Stimulated activated CD4-positive, alpha-beta T cell treated with anti-CD3 and anti-CD28 coated beads, TNF-alpha, amount 100 ng/mL, for 1 hour (primary cell): ENCODE data around the gene GPR62.

Experiments
- DNase-seq, 3 donors: peaks; one replicate each; pipeline ENCODE4 v3.0.0-alpha.2; 2020; ENCODE audit warnings: low read depth in 3 of 3, low spot score in 1 of 3

The GPR62 gene

DNA sequence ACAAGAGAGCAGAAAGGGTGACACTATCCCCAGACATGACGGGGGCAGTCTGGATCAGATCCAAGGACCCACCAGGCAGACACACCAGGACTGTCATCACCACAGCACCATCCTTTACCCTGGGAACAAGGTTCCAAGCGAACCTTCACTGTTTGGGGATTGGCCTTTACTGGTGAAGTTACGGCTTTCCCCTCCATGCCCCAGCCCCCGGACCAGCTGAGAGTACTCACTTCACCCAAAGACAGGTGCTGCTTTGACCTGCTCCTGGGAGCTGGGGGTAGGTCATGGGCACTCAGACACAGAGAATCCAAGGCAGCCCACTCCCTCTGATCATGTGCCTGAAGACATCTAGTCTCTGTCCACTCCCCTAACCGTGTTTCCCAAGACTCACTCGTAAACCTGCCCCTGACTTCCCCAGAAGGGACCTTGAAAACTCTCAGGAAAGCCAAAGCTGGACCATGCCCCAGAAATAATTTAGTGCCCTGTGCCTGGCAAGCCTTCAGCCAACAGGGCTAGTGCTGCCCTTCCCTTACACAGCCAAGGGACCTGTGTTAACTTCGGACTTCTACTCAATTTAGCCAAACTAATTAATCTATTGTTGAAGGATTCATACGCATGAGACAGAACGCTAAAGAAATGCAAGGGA, 16.3 kb upstream of the GPR62 start:
- DNase-seq = no peak

DNA sequence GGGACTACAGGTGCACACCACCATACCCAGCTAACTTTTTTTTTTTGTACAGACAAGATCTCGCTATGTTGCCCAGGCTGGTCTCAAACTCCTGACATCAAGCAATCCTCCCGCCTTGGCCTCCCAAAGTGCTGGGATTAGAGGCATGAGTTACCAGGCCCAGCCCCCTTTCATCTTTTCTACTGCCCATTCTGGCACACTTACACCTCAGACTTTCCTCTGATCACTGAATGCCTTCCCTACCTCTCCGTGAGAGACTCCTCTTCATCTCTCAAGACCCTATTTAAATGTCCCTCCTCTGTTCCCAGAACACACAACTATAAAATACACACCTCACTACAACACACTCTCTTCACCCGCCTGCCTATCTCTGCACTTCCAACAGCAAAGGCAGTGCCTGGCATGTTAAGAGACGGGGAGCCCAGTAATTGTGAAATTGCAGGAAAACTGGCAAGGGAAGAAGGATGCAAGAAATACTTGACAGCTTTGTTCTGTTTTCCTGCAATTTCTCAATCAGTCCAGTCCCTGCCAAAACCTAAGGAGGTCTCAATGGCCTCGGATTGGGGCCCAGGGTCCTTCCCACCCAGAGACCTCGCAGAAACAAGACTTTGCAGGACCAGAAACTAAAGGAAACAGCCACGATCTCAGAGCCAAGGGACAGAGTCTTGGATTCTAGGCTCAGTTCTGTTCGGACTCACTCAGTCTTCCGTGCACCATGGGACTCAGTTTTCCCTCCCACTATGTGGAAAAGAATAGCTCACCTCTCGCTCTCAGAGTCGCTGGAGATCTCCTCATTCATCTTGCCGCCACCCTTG, 14.3 kb upstream of the GPR62 start:
- no peak for DNase-seq

DNA sequence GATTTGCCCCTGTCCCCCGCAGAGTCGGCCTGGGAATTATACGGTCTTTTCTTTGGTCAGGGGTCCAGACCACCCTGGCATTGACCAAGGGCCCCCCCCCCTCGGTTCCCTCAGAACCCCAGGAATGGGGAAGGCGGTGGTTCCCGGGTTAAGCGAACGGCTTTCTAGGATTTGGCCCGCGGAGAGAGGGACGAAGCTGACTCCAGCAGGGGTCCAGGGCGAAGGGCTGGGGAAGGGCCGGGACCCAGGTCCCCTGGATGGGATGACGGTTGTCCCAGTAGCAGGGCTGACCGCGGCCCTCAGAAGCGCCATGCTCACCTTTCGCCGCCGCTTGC, 13.8 kb upstream of the GPR62 start:
- DNase-seq = no peak

DNA sequence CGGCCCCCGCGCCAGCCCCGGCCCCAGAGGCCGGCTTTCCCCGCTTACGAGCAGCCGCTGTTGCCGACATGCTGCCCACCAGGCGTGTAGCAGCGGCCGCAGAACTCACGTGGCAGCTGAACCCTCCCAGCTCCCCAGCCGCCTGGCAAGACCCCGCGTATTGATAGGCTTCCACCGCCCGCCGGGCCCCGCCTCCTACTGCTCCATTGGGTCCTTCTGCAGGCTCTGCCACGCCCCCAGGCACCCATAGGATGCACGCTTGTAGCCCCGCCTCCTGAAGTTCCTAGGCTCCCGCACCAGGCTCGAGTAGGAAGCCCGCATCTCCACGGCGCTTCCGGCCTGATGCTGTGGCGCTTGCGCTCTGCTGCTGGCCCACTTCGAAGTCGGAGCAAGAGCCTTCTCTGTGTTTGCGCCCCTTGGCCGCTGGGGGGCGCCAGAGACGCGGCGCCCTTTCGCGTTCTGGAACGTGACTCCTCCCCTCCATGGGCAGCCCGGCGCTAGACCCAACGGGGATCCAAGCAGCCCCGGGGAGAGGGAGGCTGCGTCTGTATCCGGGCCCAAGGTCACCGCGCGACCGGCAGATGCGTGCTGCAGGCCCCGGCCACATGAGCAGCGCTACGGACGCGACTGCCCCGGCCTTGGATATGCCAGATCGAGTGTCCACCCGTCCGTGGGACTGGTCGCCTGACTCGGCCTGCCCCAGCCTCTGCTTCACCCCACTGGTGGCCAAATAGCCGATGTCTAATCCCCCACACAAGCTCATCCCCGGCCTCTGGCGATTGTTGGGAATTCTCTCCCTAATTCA, 13.2 kb upstream of the GPR62 start, which contains the start of the genes PARP3 and RRP9:
Gene PARP3 (plus strand): TSS at position 566 of the 805 bp plus-strand sequence. CDS start 993 bp downstream, outside the sequence.
Gene RRP9 (minus strand): TSS at position 107 of the 805 bp plus-strand sequence. CDS start 37 bp downstream, at position 70.
- DNase-seq = peak; percentile 97 to 99 (median 98)

DNA sequence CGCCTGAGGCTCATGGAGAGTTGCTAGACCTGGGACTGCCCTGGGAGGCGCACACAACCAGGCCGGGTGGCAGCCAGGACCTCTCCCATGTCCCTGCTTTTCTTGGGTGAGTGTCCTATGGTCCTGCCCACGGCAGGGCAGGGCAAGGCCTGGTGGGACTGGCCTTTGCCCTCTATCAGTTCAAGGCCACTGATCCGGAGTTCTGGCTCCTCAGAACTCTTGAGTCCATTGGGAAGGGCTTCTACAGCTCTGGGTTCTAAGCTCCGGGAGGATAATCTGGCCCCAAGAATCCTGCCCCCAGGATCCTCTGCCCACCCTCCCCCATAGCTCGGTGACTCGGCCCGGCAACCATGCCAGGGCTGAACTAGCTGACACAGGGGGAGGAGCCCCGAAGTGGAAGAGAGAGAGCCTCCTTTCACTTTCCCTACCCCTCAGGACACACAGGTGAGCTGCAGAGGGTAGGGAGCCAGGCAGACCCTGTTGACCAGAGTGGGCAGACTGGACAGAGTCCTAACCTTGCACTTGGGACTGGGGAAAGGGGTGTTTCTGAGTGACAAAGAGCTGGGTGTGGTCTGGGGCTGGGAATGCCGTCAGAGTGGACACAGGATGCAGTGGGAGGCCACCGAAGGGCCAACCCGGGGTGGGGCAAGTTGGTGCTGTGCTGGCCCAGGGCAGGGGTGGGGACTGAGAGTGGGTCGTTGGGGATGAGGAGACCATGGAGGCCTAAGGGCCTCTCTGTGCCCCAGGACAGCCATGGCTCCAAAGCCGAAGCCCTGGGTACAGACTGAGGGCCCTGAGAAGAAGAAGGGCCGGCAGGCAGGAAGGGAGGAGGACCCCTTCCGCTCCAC, 12.4 kb upstream of the GPR62 start:
- DNase-seq = peak in 1 of 3 donors; percentile 38

DNA sequence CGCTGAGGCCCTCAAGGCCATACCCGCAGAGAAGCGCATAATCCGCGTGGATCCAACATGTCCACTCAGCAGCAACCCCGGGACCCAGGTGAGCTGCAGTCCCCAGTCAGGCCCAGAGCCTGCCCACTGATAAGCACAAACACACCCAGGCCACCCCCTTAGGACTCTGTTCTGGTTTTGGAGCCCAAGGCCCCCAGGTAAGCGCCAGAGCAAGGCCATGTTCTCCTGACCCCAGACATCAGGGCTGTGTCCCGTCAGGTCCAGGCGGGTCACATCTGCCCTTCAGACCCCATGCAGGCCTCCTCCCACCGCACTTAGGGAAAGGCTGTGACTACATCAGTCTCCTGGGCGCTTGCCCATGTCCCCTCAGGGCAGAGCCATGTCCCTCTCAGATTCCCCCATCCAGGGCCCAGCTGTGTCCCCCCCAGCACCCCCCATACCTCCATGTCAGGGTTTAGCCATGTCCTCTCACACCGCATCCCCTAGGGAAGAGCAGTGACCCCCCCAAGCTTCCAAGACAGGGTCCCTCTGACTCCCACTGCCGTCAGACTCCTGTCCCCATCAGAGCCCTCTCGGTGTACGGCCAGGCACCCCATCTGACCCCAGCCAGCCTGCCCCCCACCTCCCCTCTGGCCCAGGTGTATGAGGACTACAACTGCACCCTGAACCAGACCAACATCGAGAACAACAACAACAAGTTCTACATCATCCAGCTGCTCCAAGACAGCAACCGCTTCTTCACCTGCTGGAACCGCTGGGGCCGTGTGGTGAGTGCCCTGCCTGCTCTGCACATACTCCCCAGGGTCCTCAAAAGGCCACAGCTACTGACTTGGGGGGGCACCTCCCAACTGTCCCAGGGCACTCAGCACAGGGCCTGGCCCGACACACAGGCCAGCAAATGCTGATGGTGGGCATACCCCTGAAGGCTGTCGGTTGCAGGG, 11.5 kb upstream of the GPR62 start:
- DNase-seq = no peak

DNA sequence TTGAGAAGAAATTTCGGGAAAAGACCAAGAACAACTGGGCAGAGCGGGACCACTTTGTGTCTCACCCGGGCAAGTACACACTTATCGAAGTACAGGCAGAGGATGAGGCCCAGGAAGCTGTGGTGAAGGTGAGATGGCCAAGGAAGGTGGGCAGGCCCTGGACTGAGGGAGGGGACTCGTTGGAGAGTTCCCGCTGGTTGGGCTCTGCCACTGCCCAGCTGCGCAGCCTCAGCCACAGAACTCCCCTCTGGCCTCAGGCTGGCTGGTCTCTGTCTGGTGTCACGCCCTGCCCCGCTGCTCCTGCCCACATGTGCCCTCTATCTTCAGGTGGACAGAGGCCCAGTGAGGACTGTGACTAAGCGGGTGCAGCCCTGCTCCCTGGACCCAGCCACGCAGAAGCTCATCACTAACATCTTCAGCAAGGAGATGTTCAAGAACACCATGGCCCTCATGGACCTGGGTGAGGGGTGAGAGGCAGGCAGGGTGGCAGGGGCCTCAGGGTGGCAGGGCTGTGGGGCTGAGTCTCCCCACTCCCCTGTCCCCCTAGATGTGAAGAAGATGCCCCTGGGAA, 10.6 kb upstream of the GPR62 start:
- DNase-seq = no peak

DNA sequence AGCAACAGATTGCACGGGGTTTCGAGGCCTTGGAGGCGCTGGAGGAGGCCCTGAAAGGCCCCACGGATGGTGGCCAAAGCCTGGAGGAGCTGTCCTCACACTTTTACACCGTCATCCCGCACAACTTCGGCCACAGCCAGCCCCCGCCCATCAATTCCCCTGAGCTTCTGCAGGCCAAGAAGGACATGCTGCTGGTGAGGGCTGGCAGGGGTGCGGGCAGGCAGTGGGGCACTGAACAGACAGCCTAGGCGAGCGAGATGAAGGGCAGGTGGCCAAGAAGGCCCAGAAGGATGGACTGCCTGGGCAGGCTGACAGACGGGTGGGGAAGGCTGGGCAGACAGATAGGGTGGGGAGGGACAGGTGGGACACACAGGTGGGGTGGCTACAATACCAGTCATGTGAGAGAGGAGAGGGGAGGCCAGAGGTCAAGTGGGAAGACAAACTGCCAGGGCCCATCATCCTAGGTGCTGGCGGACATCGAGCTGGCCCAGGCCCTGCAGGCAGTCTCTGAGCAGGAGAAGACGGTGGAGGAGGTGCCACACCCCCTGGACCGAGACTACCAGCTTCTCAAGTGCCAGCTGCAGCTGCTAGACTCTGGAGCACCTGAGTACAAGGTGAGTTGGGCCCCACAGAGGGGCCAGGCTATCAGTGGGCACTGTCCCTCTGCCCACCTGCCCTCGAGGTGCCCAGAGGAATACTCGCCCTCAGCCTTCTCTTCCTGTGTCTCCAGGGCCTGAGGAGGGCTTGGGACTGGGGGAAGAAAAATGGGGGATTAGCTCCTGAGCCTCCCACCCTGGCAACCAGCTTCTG, 9.9 kb upstream of the GPR62 start:
- DNase-seq = no peak

DNA sequence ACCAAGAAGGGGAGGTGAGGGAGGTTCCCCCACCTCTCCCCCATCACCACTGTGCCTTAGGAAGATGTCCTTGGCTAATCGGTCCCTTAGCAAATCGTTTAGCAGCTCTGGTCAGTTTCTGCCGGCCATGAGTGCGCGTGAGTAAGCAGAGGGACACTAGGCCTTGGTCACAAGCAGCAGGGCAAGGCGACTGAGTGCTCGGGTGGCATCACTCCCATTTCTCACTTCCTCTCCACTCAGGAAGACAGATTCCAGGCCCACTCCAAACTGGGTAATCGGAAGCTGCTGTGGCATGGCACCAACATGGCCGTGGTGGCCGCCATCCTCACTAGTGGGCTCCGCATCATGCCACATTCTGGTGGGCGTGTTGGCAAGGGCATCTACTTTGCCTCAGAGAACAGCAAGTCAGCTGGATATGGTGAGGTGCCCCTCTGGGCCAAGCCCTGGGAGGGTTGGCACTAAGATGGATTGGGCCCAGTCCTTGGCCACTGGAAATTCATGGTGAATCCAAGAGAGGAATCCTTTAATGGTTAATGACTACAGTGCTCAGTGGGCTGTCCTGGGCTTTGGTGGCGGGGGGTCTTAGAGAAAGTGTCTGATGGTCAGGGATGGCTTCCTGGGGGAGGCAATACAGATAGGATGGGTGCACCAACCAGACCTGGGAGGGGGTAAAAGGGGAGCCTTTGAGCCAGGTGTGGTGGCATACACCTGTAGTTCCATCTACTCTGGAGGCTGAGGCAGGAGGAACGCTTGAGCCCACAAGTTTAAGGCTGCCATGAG, 9.1 kb upstream of the GPR62 start:
- DNase-seq = no peak

DNA sequence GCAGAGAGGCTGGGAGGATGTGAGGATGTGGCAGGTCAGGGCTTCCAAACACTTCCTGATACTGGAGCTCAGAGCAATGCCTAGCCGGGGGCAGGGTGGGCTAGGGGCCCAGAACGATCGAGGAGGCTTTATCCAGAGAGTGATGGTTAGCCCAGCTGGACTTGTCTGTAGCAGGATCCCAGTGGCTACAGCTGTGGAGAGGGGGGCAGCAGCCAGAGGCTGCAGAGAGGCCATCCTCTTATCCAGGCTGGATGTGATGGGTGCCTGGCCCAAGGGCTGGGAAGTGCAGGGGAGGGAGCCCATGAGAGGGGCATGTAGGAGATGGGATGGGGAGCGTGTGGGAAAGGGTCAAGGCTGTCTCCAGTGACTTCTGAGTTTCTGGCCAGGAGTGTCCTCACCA, 8.4 kb upstream of the GPR62 start:
- DNase-seq = no peak

DNA sequence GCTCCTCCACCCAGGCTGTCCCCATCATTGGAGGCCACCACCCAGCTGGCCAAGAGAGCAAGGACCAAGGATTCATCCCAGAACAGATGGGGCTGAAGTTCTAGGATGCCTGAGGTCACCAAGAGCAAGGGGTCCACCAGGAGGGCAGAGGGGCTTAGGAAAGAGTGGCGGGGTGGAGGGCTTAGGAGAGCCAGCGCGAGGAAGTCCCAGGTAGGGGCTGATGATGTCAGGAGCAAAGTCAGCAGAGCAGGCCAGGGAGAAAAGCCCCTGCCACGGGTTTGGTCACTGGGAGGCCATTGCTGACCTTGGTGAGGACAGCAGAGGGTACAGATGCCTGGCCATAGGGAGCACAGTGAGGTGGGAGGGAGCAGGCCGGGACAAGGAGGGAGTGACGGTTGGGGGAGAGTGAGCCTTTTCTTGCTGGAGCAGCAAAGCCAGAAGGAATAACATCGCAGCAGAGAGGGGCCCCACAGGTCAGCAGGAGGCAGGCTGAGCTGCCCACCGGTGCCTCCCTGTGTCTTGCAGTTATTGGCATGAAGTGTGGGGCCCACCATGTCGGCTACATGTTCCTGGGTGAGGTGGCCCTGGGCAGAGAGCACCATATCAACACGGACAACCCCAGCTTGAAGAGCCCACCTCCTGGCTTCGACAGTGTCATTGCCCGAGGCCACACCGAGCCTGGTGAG, 7.8 kb upstream of the GPR62 start:
- no peak for DNase-seq

DNA sequence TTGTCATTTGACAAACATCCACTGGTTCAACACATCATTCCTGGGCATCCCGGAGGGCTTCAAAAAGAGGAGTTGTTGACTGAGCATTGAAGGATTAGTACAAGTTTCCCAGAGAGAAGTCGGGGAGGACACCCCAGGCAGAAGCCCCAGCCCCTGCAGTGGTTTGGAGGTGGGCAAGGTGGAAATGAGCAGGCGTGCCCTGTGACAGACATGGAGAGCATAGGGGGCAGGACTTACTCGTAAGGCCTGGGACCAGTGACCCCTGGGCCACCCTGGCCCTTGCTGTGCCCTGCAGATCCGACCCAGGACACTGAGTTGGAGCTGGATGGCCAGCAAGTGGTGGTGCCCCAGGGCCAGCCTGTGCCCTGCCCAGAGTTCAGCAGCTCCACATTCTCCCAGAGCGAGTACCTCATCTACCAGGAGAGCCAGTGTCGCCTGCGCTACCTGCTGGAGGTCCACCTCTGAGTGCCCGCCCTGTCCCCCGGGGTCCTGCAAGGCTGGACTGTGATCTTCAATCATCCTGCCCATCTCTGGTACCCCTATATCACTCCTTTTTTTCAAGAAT, 7.1 kb upstream of the GPR62 start:
- no peak for DNase-seq

DNA sequence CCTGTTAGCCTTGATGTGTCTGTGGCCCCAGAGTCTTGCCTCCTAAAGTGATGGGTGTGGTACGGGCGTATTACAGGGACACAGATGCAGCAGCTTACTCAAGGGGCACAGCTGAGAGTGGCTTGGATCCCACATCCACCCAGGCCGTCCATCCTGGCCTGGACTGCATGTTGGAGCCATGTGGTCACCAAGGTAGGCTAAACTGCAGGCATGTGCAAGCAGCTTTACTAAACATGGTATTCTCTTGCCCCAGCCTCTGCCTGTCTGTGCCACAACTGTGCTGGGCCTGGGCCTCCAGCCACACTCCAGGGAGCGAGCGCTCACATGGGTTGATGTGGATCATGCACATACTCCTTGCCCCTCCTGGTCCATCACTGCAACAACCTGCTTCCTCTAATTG, 6.1 kb upstream of the GPR62 start:
- no peak for DNase-seq

DNA sequence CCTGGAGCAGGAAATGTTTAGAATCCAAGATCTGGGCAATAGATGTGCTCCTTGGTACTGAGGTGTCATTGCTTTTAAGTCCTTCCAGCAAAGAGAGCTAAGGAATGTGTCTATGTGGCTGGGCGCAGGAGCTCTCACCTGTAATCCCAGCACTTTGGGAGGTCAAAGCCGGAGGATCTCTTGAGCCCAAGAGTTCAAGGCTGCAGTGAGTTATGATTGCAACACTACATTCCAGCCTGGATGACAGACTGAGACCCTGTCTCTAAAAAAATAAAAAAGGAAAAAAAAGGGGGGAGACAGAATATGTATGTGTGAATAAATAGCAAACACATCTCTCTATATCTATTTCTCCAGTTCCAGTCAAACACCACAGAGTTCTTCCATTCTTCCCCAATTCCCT, 4.3 kb upstream of the GPR62 start:
- no peak for DNase-seq

DNA sequence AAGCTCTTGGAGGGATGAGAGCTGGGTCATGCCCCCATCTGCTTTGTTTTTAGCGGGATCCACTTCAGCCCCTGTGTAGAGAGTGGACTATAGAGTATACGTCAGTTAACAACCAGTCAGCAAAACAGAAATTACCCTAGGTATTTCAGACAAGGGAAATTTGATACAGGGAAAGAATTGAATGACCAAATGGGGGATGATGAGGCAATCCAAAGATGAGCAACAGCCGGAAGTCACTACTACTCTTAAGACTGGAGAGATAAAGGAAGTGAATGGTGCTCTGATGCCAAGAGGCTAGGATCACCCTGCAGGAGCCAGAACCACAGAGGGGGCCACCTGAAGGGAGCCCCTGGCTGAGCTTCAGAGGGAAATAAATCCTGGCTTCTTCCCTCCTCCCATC, 1.7 kb upstream of the GPR62 start:
- no peak for DNase-seq

DNA sequence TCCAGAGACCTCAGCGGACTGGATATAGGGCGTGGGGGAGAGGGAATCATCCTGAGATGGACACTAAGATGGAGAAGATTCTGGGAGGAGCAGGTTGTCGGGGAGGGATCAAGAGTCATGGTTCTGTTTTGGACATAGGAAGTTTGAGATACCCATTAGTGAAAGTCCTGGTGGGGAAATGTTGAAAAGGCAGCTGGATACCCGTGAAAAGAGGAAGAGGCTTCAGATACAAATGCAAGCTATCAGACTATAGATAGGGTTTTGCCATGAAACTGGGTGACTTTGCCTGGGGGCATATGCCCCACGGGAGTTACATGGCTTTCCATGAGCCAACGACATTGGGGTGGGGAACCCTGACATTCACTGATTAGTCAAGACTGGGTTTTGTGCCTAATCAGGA, 1.1 kb upstream of the GPR62 start:
- DNase-seq = no peak

DNA sequence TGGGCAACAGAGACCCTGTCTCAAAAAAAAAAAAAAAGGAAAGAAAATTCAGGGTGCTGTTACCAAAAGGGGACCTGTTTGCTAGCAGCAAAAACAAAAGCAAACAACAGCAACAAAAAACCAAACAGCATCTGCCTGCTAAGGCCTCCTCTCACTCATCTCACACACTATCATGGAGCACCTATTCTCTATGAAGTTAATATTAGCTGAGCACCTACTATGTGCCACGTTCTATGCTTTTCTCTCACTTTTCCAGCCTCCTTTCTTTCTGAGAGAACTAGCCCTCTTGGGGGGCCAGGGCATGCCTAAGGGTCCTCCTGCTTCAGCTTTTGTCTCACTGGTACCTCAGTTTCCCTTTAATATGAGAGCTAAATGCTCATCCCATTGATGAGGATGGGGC, 468 bp upstream of the GPR62 start:
- DNase-seq = no peak
